ENCODE measurements around the gene PTS.

DNA sequence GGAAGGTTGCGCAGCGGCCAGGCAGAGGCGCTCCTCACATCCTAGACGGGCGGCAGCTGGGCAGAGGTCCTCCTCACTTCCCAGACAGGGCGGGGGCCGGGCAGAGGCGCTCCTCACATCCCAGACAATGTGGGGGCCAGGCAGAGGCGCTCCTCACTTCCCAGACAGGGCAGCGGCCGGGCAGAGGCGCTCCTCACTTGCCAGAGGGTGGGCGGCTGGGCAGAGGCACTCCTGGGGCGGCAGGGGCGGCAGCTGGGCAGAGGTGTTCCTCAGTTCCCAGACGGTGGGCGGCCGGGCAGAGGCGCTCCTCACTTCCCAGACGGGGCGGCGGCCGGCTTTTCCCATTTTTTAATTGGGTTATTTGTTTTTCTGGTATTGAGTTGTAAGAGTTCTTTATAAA is 20.2 kb upstream of the PTS start:
- no peak for TF ChIP-seq POLR2A (IDR thresholded peaks at IDR 0.05)
- TF ChIP-seq CTCF (IDR thresholded peaks at IDR 0.05): no peak
